GOT3 (cell line): ENCODE measurements around the gene SPDL1.
"Not testable (repeated sequence)": the region's sequence is repeated elsewhere in the genome, so short reads cannot be mapped to it uniquely, and the experiment has no call there.

Experiments used
- DNase-seq: peaks from one replicate; lab custom pipeline; 2025; ENCODE audit warnings: mixed read lengths; lab: John Stamatoyannopoulos, UW

The SPDL1 gene

DNA sequence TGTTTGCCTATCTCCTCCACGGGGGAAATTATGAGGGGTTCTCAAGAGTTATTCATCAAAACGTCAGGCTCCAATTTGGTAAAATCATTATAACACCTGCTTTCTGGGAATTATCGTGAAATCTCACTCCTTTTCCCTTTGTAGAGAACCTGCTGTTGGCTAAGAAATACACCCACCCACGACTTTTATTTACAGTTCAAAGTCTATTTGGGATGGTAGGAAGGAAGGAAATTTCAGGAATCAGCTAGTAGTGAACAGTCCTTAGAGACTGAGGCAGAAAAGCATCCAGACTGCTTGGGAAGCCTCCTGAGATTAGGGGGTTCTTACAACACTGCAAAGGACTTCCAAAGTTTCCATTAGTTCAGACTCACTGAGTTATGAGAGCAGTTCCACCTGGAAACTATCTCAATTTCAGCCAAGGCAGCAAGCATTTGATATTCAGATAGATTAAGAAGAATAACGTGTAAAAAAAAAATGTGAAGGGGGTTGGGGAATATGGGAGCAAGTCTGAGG lies 9.4 kb upstream of the SPDL1 start:
- DNase-seq = no peak

DNA sequence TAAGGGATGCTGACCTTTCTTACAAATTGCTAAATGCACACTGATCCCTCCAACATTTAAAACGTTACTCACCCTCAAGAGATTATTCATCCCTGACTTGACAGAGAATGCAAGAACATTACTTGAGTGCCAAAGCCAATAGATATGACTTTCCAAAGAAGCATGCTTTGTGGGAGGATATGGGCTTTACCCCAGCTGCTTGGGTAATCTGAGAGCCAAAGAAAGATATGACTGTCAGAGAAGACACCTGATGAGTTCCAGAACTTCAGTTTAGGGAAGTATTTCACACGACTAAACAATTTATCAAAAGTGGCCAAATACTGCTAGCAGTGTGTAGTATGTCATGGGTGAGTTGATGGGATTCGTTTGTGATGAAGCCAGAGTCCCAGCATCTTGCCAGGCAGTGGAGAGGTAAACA lies 7.4 kb upstream of the SPDL1 start:
- DNase-seq = no peak

DNA sequence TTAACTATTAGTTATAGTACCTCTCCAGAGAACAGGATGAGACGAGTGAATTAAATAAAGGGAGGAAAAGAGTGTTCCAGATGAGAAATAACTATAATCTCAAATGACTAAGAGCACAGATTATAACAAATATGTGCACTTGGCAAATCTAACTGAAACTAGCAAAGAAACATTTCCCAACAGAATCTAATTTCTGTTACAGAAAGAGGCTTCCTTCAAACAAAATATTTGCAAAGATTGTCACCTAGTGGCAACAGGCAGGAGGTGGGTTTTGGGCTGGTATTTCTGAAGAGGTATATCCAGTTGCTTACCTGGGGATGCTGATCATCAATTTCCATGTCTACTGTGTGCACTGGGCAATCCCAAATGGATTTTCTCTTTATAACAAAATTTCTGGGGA lies 5.6 kb upstream of the SPDL1 start:
- DNase-seq = no peak

DNA sequence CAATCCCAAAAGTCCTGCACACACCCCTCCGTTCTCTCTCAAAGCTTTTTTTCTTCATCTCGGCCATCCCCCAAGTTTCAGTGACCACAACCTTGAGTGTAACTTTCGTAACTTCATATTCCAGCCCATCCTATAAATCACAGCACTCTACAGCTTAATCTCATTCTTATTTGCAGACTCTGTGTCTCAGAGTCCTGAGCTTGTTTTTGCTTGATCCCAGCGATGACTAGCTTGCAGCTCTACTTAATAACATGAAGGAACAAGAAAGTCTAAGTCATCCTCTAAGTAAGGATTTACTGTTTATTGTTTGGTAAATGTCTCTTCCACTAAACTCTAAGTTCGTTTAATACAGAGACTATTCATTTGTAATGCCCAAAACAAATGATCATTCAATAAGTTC lies 2.6 kb upstream of the SPDL1 start:
- no peak for DNase-seq

DNA sequence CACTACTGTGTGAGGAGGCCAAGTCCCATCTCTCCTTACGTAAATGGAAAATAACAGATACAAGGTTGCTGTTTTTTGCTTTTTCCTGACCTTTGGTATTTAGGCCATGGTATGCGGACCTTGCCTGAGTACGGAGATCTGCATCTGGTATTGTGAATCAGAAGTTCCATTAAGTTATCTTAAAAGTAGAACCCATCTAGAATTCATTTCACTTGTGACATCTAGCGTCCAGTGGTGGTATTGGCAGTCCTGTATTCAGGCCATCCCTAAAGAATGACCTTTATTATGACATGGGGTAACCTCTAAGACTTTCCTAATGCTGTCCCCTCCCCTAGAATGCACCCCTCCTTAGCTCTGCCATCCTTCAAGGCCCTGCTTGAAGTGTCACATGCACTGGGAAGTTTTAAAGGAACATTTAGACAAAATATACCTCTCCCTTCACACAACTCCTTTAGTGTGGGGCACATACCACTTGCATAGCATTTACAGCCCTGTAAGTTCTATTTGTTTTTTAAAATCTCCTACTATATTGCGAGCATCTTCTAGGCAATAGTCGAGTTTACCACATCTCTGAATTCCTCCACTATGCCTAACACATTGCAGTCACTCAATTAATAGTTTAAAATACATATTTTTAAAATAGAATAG lies 1.9 kb upstream of the SPDL1 start:
- DNase-seq = peak; percentile 15

- DNase-seq = no peak
Measured at GRCh38 chr5:169583101-169583423, 511 bp upstream of the SPDL1 start.

DNA sequence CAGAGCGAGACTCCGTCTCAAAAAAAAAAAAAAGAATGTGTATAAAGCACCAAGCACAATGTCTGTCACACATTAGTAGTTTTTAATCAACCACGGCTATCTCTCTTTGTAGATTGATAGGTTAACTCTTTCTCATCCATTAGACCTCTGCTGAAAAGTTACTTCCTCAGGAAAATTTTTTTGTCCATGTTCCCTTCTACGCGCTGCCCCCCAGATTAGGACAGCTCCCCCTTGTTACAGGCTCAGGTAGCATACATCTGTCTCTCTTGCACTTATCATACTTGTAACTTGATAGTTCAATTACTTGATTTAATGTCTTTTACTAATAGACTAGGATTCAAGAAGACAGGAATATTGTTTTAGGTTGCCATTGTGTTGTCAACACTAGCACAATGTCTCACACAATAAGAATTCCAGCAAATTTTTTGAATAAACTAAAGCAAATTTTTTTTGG lies 1.5 kb downstream of the SPDL1 start:
- DNase-seq = no peak

- DNase-seq = no peak
Measured at GRCh38 chr5:169590602-169591001, 7.0 kb downstream of the SPDL1 start.

- no peak for DNase-seq
Measured at GRCh38 chr5:169591636-169592035, 8.1 kb downstream of the SPDL1 start.

GRCh38 chr5:169592937-169593650 lies 9.5 kb downstream of the SPDL1 start:
- DNase-seq = no peak

- DNase-seq = no peak
Measured at GRCh38 chr5:169595172-169595820, 11.7 kb downstream of the SPDL1 start.

DNA sequence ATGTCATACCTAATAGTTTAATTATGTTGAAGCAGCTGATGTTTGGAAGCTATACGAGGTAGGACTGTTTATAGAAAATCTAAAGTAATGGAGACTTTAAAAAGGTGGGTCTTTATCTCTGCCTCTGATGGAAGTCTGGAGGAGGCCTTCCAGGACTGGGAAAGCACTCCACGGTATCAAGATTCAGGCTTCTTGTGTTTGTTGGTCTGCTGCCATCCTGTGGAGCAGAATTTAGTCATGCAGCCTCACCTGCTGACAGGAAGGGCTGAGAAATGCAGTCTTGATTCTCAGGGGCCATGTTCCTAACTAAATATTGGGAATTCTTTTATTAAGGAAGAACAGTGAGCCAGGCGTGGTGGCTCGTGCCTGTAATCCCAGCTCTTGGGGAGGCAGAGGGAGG lies 15.9 kb downstream of the SPDL1 start:
- DNase-seq = no peak

- no peak for DNase-seq
Measured at GRCh38 chr5:169602535-169602934, 19.0 kb downstream of the SPDL1 start.

GRCh38 chr5:169606279-169606678 lies 22.7 kb downstream of the SPDL1 start:
- no peak for DNase-seq

- no peak for DNase-seq
Measured at GRCh38 chr5:169607882-169608281, 24.3 kb downstream of the SPDL1 start.

- no peak for DNase-seq
Measured at GRCh38 chr5:169609716-169610115, 26.1 kb downstream of the SPDL1 start.

- DNase-seq = no peak
Measured at GRCh38 chr5:169610606-169611005, 27.0 kb downstream of the SPDL1 start.

DNA sequence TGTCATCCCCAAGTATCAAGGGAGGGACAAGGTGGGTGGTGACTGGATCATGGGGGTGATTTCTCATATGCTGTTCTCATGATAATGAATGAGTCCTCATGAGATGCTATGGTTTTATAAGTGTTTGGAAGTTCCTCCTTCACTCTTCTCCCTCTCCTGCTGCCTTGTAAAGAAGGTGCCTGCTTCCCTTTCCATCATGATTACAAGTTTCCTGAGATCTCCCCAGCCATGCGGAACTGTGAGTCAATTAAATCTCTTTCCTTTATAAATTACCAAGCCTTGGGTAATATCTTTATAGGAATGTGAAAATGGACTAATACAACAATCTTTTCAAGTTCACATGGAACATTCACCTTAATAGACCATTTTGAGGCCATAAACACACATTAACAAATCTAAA lies 32.0 kb downstream of the SPDL1 start:
- DNase-seq = no peak

DNA sequence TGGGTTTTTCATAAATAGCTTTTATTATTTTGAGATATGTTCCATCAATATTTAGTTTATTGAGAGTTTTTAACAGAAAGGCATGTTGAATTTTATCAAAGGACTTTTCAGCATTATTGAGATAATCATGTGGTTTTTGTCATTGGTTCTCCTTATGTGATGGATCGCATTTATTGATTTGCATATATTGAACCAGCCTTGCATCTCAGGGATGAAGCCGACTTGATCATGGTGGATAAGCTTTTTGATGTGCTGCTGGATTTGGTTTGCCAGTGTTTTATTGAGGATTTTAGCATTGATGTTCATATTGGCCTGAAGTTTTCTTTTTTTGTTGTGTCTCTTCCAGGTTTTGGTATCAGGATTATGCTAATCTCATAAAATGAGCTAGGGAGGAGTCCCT lies 40.7 kb downstream of the SPDL1 start:
- not testable (repeated sequence) for DNase-seq

GRCh38 chr5:169626779-169627178 lies 43.2 kb downstream of the SPDL1 start:
- DNase-seq = no peak

DNA sequence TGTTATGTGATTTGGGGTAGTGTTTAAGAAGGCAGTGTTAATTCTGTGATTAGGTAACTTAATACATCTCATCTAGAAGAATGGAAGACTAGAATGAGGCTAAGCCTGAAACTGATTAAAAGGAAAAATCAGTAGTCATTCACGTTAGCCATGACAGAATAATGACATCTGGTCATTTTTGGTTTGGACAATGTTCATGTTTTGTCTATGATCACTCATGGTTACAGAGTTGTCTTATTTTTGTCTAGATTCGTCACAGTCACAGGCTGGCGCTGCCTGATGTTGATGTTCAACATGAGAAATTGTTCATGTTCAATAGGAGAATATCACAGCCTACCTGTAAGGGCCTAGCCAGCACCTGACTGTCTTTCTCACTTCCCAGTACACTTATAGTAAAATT lies 44.0 kb downstream of the SPDL1 start:
- DNase-seq = no peak

- no peak for DNase-seq
Measured at GRCh38 chr5:169628892-169629291, 45.3 kb downstream of the SPDL1 start.

DNA sequence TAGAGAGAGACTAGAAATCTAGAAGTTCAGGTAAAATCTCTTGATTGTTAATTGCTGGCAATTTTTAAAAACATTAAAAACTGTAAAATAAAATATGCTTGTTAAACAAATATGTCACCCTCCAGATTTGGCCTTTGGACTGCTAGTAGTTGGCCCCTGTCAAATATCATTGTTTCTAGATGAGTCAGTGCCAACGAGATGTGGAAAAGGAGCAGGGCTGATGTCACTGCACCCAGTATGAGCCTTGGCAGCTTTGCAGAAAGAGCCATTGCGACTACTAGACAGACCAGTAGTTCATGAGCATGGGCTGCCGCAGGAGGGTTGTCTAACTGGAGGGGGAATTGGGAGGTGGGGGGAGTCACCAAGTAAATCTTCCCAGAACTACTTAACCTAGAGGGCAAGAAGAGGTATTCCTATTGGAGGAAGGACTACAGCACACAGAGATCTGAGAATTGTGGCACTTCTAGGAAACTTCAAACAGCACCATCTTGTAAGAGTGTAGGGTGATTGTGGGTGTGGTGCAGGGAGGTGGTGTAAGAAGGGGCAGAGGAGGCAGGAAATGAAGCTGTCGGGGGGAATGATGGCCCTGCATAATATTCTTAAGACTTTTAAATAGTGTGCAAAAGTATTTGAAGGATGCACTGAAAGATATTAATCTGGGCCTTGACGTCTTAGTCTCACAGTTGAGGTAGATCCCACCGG lies 46.4 kb downstream of the SPDL1 start:
- DNase-seq = no peak
